Measurements from ENCODE around the gene MTX1.
A peak's percentile ranks its signal among the peaks of the same experiment; 100 is the strongest.
"Not testable (repeated sequence)": the region's sequence is repeated elsewhere in the genome, so short reads cannot be mapped to it uniquely, and the experiment has no call there.

MTX1 gene

GRCh38 chr1:155181371-155182051 is 27.0 kb upstream of the MTX1 start:
- H3K36me3 Mint-ChIP-seq = peaks cover 8% of the 10 kb centered on the region
- H3K4me1 Mint-ChIP-seq = peaks cover 5% of the 10 kb centered on the region
- no peak overlapping the region for H3K27ac Mint-ChIP-seq

DNA sequence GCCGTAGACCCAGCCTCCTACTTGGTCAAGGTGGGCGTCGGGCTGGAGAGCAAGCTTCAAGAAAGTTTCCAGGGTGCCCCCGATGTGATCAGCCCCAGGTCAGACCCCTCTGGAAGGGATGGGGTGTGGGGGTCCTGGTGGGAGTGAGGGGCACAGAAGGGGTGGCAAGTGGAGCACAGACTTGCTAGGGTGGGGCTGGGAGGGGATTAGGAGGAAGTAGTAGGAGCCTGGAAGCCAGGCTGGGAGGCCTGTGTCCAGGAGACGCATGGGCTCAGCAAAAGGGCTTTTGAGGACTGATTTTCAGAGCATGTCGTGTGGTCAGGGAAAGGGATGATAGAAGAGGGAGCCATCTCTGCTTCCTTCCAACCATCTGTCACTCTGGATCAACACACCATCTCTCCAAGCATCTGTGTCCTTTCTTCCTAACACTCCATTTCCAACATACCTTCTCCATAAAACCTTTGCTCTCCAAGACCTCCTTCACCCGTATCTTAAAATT is 26.4 kb upstream of the MTX1 start:
- Mint-ChIP-seq H3K27ac (peak overlapping the region; percentile 35), H3K36me3 (peaks cover 8% of the 10 kb centered on the region), H3K9me3 (no peaks in the 10 kb centered on the region), H3K4me1 (no peaks in the 10 kb centered on the region), H3K27me3 (no peaks in the 10 kb centered on the region), H3K4me3 (no peak overlapping the region)

More at GRCh38 chr1:155181371-155182051, 27.0 kb upstream of the MTX1 start:
- H3K9me3 Mint-ChIP-seq = no peaks in the 10 kb centered on the region
- H3K4me3 Mint-ChIP-seq = no peak overlapping the region
- no peaks in the 10 kb centered on the region for H3K27me3 Mint-ChIP-seq

DNA sequence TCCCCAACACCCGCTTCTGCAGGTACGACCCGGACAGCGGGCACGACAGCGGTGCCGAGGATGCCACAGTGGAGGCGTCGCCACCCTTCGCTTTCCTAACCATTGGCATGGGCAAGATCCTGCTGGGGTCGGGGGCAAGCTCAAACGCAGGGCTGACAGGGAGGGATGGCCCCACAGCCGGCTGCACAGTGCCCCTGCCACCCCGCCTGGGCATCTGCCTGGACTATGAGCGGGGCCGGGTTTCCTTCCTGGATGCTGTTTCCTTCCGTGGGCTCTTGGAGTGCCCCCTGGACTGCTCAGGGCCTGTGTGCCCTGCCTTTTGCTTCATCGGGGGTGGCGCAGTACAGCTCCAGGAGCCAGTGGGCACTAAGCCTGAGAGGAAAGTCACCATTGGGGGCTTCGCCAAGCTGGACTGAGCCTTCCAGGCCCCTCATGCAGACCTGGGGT is 24.7 kb upstream of the MTX1 start:
- Mint-ChIP-seq H3K27me3 (no peaks in the 10 kb centered on the region), H3K9me3 (no peaks in the 10 kb centered on the region), H3K36me3 (peaks cover 7% of the 10 kb centered on the region), H3K27ac (no peak overlapping the region), H3K4me1 (peaks cover 5% of the 10 kb centered on the region), H3K4me3 (no peak overlapping the region)

- H3K4me3 Mint-ChIP-seq = no peak overlapping the region
- peaks cover 4% of the 10 kb centered on the region for H3K36me3 Mint-ChIP-seq
- H3K27ac Mint-ChIP-seq = no peak overlapping the region
- no peaks in the 10 kb centered on the region for H3K9me3 Mint-ChIP-seq
- peaks cover 5% of the 10 kb centered on the region for H3K4me1 Mint-ChIP-seq
- H3K27me3 Mint-ChIP-seq = no peaks in the 10 kb centered on the region
Observed at GRCh38 chr1:155184351-155184811, 24.1 kb upstream of the MTX1 start.

DNA sequence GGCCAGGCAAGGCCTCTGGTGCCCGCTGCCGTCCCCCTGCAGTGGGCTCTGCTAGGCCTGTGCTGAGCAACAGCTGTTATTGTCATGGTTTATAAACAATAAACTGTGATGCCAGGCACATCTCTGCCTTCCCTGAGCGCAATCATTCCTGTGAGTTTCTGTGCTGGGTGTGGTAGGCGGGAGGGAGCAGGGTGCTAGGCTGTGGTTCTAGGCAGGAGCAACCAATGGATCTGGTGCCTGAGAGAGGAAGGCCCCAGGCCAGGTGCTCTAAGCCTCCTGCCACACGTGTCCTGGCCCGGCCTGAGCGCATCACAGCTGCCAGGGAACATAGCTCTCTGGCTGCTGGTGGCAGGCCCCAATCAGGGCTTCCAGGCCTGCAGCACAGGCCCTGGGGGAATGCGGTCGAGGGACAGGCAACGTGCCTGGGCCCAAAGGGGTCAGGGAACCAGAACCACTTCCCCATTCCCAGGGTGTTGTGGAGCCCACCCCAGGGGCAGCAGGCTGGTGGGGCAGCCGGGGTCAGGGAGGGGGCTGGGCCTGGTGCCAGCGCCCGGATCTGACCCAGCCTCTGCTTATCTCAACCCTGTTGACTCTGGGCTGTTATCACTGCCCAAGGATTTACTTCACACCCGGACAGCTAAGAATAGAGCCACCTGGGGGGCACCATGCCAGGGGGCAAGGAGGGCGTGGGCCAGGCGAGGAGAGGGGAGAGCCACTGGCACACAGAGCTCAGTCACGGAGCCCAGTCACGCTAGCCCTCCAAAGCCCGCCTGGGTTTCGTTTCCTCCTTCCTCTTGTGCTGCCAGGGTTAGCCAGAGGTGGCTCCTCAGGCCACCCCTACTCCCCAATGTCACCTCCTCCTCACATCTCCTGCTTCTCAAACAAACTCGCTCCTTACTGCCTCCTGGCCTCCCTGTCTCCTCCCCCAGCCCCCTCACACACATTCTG is 23.4 kb upstream of the MTX1 start:
- Mint-ChIP-seq H3K4me3 (no peak overlapping the region), H3K4me1 (peaks cover 5% of the 10 kb centered on the region), H3K9me3 (no peaks in the 10 kb centered on the region), H3K27ac (no peak overlapping the region), H3K36me3 (peaks cover 4% of the 10 kb centered on the region), H3K27me3 (no peaks in the 10 kb centered on the region)

- no peak overlapping the region for H3K27ac Mint-ChIP-seq
- no peak overlapping the region for H3K4me3 Mint-ChIP-seq
- peaks cover 4% of the 10 kb centered on the region for H3K36me3 Mint-ChIP-seq
- no peaks in the 10 kb centered on the region for H3K27me3 Mint-ChIP-seq
- no peaks in the 10 kb centered on the region for H3K9me3 Mint-ChIP-seq
- H3K4me1 Mint-ChIP-seq = peaks cover 5% of the 10 kb centered on the region
Observed at GRCh38 chr1:155185783-155186066, 22.8 kb upstream of the MTX1 start.

GRCh38 chr1:155186067-155186793 is 22.3 kb upstream of the MTX1 start:
- no peaks in the 10 kb centered on the region for H3K9me3 Mint-ChIP-seq
- H3K27me3 Mint-ChIP-seq = no peaks in the 10 kb centered on the region
- no peak overlapping the region for H3K4me3 Mint-ChIP-seq
- peaks cover 4% of the 10 kb centered on the region for H3K36me3 Mint-ChIP-seq
- no peak overlapping the region for H3K27ac Mint-ChIP-seq
- peaks cover 5% of the 10 kb centered on the region for H3K4me1 Mint-ChIP-seq

DNA sequence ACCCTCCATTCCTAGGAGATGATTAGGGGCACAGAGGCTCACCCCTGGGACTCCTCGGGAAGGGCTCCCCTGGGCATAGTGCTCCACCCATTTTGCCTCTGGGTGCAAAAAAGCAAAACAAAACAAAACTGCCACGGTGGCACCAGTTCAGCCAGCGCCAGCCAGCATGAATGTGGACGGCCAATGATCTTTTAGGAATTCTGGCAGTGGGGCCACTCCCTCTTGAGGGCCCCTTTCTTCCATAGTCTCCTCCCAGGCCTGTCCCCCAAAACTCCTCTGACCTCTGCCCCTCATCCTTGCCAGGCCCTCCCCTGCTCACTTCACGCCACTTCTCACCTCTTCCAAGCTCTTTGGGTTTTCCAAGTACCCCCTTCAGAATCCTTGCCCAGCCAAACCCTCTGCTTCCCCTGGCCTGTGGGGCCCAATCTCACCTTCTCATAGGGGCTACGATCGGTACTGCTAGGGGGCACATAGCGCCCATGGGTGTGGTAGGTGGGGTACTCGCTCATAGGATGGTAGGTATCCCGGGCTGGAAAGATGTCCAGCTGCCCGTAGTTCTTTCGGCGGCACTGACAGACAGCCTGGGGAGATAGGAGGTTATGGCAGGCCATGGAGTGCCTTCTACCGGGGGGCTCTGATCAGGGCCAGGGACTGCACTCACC is 21.6 kb upstream of the MTX1 start:
- Mint-ChIP-seq H3K27ac (no peak overlapping the region), H3K27me3 (no peaks in the 10 kb centered on the region), H3K36me3 (peaks cover 4% of the 10 kb centered on the region), H3K4me1 (peaks cover 7% of the 10 kb centered on the region), H3K9me3 (no peaks in the 10 kb centered on the region), H3K4me3 (no peak overlapping the region)

- no peak overlapping the region for H3K27ac Mint-ChIP-seq
Observed at GRCh38 chr1:155187456-155187891, 21.0 kb upstream of the MTX1 start.

GRCh38 chr1:155188268-155188667 is 20.2 kb upstream of the MTX1 start:
- H3K36me3 Mint-ChIP-seq = peaks cover 3% of the 10 kb centered on the region
- H3K4me1 Mint-ChIP-seq = peaks cover 17% of the 10 kb centered on the region
- no peaks in the 10 kb centered on the region for H3K27me3 Mint-ChIP-seq
- H3K4me3 Mint-ChIP-seq = no peak overlapping the region
- no peaks in the 10 kb centered on the region for H3K9me3 Mint-ChIP-seq
- peak overlapping the region; percentile 80 for H3K27ac Mint-ChIP-seq

More at GRCh38 chr1:155187456-155187891, 21.0 kb upstream of the MTX1 start:
- no peaks in the 10 kb centered on the region for H3K9me3 Mint-ChIP-seq
- peaks cover 4% of the 10 kb centered on the region for H3K36me3 Mint-ChIP-seq
- H3K4me3 Mint-ChIP-seq = no peak overlapping the region
- H3K4me1 Mint-ChIP-seq = peaks cover 12% of the 10 kb centered on the region
- no peaks in the 10 kb centered on the region for H3K27me3 Mint-ChIP-seq

DNA sequence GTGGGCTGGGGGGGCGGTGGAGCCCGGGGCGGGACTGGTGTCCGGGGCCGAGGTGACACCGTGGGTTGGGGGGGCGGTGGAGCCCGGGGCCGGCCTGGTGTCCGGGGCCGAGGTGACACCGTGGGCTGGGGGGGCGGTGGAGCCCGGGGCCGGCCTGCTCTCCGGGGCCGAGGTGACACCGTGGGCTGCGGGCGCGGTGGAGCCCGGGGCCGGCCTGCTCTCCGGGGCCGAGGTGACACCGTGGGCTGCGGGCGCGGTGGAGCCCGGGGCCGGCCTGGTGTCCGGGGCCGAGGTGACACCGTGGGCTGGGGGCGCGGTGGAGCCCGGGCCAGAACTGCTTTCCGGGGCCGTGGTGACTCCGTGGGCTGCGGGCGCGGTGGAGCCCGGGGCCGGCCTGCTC is 18.6 kb upstream of the MTX1 start:
- H3K27me3 Mint-ChIP-seq, H3K36me3 Mint-ChIP-seq, H3K4me3 Mint-ChIP-seq: not testable (repeated sequence)

DNA sequence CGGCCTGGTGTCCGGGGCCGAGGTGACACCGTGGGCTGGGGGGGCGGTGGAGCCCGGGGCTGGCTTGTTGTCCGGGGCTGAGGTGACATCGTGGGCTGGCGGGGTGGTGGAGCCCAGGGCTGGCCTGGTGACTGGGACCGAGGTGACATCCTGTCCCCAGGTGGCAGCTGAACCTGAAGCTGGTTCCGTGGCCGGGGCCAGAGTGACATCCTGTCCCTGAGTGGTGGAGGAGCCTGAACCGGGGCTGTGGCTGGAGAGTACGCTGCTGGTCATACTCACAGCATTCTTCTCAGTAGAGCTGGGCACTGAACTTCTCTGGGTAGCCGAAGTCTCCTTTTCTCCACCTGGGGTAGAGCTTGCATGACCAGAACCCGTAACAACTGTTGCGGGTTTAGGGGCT is 16.6 kb upstream of the MTX1 start:
- peaks cover 40% of the 10 kb centered on the region for H3K4me1 Mint-ChIP-seq
- H3K27me3 Mint-ChIP-seq = no peaks in the 10 kb centered on the region
- peak overlapping the region; percentile 42 for H3K4me3 Mint-ChIP-seq
- H3K27ac Mint-ChIP-seq = no peak overlapping the region
- H3K36me3 Mint-ChIP-seq = no peaks in the 10 kb centered on the region
- no peaks in the 10 kb centered on the region for H3K9me3 Mint-ChIP-seq

More for the DNA sequence above, 18.6 kb upstream of the MTX1 start:
- peaks cover 32% of the 10 kb centered on the region for H3K4me1 Mint-ChIP-seq
- not testable (repeated sequence) for H3K27ac Mint-ChIP-seq, H3K9me3 Mint-ChIP-seq

DNA sequence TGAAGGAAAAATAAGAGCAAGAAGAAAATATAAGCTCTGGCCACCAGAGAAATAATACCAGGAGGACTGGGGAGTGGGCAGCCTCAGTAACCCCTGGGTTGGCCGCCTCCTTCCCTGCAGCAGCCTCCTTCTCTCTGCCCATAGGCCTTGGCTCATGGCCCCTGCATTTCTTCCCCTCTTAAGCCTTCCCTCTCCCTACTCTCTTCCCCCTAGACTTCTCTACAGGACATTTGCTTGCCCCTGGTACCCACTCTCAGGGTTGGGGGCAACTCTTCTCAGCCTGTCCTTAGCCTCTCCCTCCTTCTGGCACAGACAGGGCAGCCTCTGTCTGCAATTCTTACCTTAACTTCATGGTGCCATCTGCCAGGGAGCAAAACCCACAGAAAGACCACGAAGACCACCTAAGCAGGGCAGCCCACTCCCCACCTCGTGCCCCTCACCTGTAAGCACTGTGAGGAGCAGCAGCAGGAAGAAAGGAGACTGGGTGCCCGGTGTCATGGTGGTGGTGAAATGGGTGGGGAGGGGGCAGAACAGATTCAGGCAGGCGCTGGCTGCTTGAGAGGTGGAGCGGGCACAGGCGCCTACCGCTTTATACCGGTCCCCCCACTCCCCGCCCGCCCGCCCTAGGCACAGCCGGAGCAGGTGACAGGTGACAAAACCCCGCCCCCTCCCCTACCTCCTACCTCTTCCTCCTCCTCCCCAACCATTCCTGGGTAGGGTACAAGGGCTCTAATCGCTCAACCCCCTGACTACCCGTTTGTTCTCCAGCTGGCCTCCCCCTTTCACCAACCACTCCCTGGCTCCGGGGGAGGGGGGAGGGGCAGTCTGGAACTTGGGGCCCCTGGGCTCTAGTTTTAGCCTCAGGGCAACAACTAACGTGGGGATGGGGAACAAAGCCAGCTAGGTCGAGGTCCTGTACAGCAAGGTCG is 15.9 kb upstream of the MTX1 start:
- Mint-ChIP-seq H3K9me3 (no peaks in the 10 kb centered on the region), H3K36me3 (no peaks in the 10 kb centered on the region), H3K27ac (peak overlapping the region; percentile 74), H3K4me1 (peaks cover 40% of the 10 kb centered on the region), H3K4me3 (peak overlapping the region; percentile 92), H3K27me3 (no peaks in the 10 kb centered on the region)

- H3K27me3 Mint-ChIP-seq = no peaks in the 10 kb centered on the region
- H3K9me3 Mint-ChIP-seq = no peaks in the 10 kb centered on the region
- peak overlapping the region; percentile 98 for H3K27ac Mint-ChIP-seq
- peak overlapping the region; percentile 92 for H3K4me3 Mint-ChIP-seq
- H3K4me1 Mint-ChIP-seq = peaks cover 35% of the 10 kb centered on the region
- no peaks in the 10 kb centered on the region for H3K36me3 Mint-ChIP-seq
Observed at GRCh38 chr1:155193275-155193990, 15.1 kb upstream of the MTX1 start.
